Measurements from ENCODE around the gene NALCN. TPM values are rescaled to one million over a fixed set of nuclear protein-coding genes. Genes with fewer than 3 reads are reported as not detected.

NALCN gene
- total and polyA plus RNA-seq, 2 donors (not counting 1 experiment from before 2014, with no cell fraction given): 1.5 to 2.7 TPM

- no peak overlapping the region for H3K9ac ChIP-seq (ENCODE audit: insufficient read depth, low read length)
- no peaks in the 10 kb centered on the region for H4K20me1 ChIP-seq (ENCODE audit: control insufficient read depth, extremely low read depth, insufficient read depth, low read length)
- no peak overlapping the region for H3K27ac ChIP-seq (ENCODE audit: insufficient read depth, low read length)
- TF ChIP-seq CTCF (conservative IDR thresholded peaks at IDR 0.05 in 1 of 2, IDR thresholded peaks at IDR 0.05 in 1 of 2; ENCODE audit: low read depth in 1 of 2, low read length in 2 of 2) (no peak), EZH2 (IDR thresholded peaks at IDR 0.05; ENCODE audit: low read length, missing control alignments) (no peak)
- no peaks in the 10 kb centered on the region for H3K79me2 ChIP-seq (ENCODE audit: control insufficient read depth, insufficient read depth, low read length)
- no peaks in the 10 kb centered on the region for H3K27me3 ChIP-seq (ENCODE audit: control insufficient read depth, insufficient read depth, low read length)
- peak in 1 of 2 donors; percentile 74 for DNase-seq (ENCODE audit: low read depth in 2 of 2)
- no peaks in the 10 kb centered on the region for H3K4me1 ChIP-seq (ENCODE audit: control insufficient read depth, extremely low read depth, insufficient read depth, low read length)
- H3K4me3 ChIP-seq (replicated peaks in 1 of 4; ENCODE audit: control extremely low read depth in 1 of 4, insufficient read depth in 1 of 4, low read depth in 3 of 4, low read length in 4 of 4): no peak overlapping the region
- H3K9me3 ChIP-seq (ENCODE audit: control insufficient read depth, insufficient read depth, low read depth, low read length): no peaks in the 10 kb centered on the region
- H3K4me2 ChIP-seq (ENCODE audit: extremely low read depth, insufficient read depth, low read length): no peak overlapping the region
- no peaks in the 10 kb centered on the region for H3K36me3 ChIP-seq (ENCODE audit: control insufficient read depth, insufficient read depth, low read length)
- H2AFZ ChIP-seq (ENCODE audit: low read length): no peak overlapping the region
These were observed 125.1 kb downstream of the NALCN start for GRCh38 chr13:101291206-101291605.

GRCh38 chr13:101289764-101290163 lies 126.5 kb downstream of the NALCN start:
- TF ChIP-seq EZH2 (IDR thresholded peaks at IDR 0.05; ENCODE audit: low read length, missing control alignments): no peak
- TF ChIP-seq CTCF (conservative IDR thresholded peaks at IDR 0.05 in 1 of 2, IDR thresholded peaks at IDR 0.05 in 1 of 2; ENCODE audit: low read depth in 1 of 2, low read length in 2 of 2): no peak
- peak; percentile 59 to 80 for DNase-seq (ENCODE audit: low read depth in 2 of 2)
- H2AFZ ChIP-seq (ENCODE audit: low read length): no peak overlapping the region
- no peaks in the 10 kb centered on the region for H3K79me2 ChIP-seq (ENCODE audit: control insufficient read depth, insufficient read depth, low read length)
- H3K4me3 ChIP-seq (replicated peaks in 1 of 4; ENCODE audit: control extremely low read depth in 1 of 4, insufficient read depth in 1 of 4, low read depth in 3 of 4, low read length in 4 of 4): no peak overlapping the region
- no peak overlapping the region for H3K9ac ChIP-seq (ENCODE audit: insufficient read depth, low read length)
- no peak overlapping the region for H3K4me2 ChIP-seq (ENCODE audit: extremely low read depth, insufficient read depth, low read length)
- no peaks in the 10 kb centered on the region for H3K9me3 ChIP-seq (ENCODE audit: control insufficient read depth, insufficient read depth, low read depth, low read length)
- H4K20me1 ChIP-seq (ENCODE audit: control insufficient read depth, extremely low read depth, insufficient read depth, low read length): no peaks in the 10 kb centered on the region
- H3K27me3 ChIP-seq (ENCODE audit: control insufficient read depth, insufficient read depth, low read length): no peaks in the 10 kb centered on the region
- H3K36me3 ChIP-seq (ENCODE audit: control insufficient read depth, insufficient read depth, low read length): no peaks in the 10 kb centered on the region
- no peak overlapping the region for H3K27ac ChIP-seq (ENCODE audit: insufficient read depth, low read length)
- H3K4me1 ChIP-seq (ENCODE audit: control insufficient read depth, extremely low read depth, insufficient read depth, low read length): no peaks in the 10 kb centered on the region

DNA sequence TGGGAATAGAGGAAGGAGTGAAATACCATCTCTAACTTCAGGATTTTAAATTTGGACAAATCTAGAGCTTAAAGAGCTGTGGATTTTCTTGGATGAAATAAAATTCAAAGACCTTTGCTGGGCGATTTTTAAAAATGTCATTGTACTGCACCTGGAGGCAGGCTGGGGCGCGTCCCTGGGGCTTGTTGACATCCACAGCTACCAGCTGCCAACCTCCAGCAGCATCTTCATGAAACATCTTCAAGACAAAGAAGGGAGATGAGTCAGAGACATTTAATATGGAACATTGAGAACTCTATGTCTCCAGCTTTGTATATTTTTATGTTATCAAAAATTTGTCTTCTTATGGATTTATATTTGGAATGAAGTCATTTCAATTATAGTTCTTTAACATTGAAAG lies 132.5 kb downstream of the NALCN start:
- Histone ChIP-seq H3K4me1 (ENCODE audit: control insufficient read depth, extremely low read depth, insufficient read depth, low read length) (no peaks in the 10 kb centered on the region), H3K9ac (ENCODE audit: insufficient read depth, low read length) (no peak overlapping the region), H3K27me3 (ENCODE audit: control insufficient read depth, insufficient read depth, low read length) (no peaks in the 10 kb centered on the region), H3K9me3 (ENCODE audit: control insufficient read depth, insufficient read depth, low read depth, low read length) (no peaks in the 10 kb centered on the region), H2AFZ (ENCODE audit: low read length) (no peak overlapping the region), H3K36me3 (ENCODE audit: control insufficient read depth, insufficient read depth, low read length) (no peaks in the 10 kb centered on the region), H4K20me1 (ENCODE audit: control insufficient read depth, extremely low read depth, insufficient read depth, low read length) (no peaks in the 10 kb centered on the region), H3K4me2 (ENCODE audit: extremely low read depth, insufficient read depth, low read length) (no peak overlapping the region), H3K4me3 (replicated peaks in 1 of 4; ENCODE audit: control extremely low read depth in 1 of 4, insufficient read depth in 1 of 4, low read depth in 3 of 4, low read length in 4 of 4) (no peak overlapping the region), H3K27ac (ENCODE audit: insufficient read depth, low read length) (no peak overlapping the region), H3K79me2 (ENCODE audit: control insufficient read depth, insufficient read depth, low read length) (no peaks in the 10 kb centered on the region)
- no peak for DNase-seq (ENCODE audit: low read depth in 2 of 2)
- TF ChIP-seq CTCF (conservative IDR thresholded peaks at IDR 0.05 in 1 of 2, IDR thresholded peaks at IDR 0.05 in 1 of 2; ENCODE audit: low read depth in 1 of 2, low read length in 2 of 2) (no peak), EZH2 (IDR thresholded peaks at IDR 0.05; ENCODE audit: low read length, missing control alignments) (no peak)

All from fibroblast of lung (primary cell).